Measurements from ENCODE around the gene SLBP.

The SLBP gene

DNA sequence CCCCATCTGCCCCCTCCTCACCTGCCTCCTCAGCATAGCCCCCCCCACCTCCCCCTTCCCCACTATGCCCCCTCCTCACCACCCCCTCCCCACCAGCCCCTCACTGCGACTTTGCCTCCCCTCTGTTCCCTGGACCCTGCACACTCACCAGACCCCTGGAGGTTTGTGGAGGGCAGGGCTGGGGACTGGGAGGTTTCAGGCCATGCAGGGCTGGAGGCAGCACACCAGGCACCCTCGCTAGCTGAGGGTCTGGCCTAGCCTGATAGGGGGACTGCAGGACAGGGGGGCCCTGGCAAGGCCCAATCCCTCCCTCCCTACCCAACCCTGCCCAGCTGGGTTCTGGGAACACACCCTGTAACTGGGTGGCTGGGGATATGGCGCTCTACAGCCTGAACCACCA, 37.3 kb upstream of the SLBP start:
- DNase-seq (ENCODE audit: low read depth), result no peak

DNA sequence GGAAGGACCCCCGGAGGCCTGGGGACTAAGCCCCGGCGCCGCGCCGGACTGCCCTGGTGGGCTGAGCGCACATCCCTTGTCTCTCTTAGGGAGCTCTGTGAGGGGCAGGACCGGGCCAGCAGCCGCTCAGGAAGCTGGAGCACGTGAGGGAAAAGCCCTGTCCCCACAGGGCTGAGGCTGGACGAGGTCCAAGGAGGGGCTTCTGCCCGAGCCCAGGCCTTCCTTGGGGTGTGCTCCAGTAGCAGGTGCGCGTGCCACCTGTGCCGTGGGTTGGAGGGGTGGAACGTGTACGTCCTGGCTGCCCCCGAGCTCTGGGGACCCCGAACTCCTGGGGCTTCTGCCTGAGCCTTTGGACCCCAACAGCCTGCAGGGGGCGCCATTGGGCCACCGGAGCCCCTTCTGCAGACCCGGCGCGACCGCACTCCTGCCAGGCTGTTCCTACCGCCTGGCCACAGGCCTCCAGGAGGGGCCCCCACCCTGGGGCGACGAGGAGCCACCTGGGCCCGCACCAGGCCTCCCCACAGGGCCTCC, 36.4 kb upstream of the SLBP start:
- DNase-seq (ENCODE audit: low read depth), result peak; percentile 78

- DNase-seq (ENCODE audit: low read depth), result no peak
These were observed 35.5 kb upstream of the SLBP start for GRCh38 chr4:1747603-1747967.

DNA sequence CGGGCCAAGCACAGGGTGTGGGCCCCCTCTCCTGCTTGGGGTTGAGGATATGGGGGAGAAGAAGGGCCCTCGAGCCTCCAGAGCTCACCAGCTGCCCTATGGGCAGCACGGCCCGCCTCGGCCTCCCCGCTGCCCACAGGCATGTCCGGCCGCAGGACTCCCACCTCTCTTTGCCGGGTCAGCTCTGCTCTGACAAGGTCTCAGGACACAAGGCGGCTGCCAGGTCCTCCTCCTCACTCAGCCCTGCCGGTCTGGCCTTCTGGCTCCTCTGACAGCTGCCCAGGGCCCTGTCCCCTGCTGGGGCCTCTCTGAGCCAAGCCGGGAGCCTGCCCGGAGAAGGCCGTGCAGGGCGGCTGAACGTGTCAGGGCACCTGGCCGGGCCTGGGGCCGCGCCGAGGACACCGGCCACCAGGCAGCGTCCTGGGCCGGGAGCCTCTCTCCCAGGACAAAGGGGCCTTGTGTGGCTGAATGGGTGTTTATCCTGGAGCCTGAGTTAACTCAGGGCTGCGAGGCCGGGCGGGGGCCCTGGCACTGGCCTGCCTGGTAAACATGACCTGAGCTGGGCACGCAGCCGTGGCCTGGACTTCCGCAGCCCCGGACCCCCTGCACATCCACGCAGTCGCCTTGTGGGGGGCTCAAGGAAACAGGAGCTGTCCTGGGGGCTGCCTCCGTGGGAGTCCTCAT, 34.9 kb upstream of the SLBP start:
- DNase-seq (ENCODE audit: low read depth), result no peak

GRCh38 chr4:1746265-1746691, 34.2 kb upstream of the SLBP start:
- DNase-seq (ENCODE audit: low read depth), result peak; percentile 80

DNA sequence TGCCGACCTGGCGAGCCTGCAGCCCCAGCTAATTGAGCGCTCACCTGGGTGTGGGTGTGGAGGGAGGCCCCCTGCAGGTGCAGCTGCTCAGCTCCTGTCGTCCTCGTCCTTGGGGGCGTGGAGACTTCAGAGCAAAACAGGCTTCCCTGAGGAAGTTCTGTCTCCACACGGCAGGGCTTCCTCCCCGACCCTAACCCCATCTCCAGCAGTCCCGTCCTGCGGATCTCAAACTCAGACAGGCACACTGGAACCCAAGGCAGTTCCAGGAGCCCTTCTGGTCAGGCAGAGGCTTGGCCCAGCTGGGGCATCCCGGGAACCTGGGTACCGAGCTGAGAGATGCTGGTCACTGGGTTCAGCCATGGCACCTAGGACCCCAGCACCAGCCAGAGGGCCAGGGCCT, 33.6 kb upstream of the SLBP start:
- DNase-seq (ENCODE audit: low read depth), result no peak

GRCh38 chr4:1745165-1745564, 33.0 kb upstream of the SLBP start:
- no peak for DNase-seq (ENCODE audit: low read depth)

- DNase-seq (ENCODE audit: low read depth), result no peak
These were observed 32.4 kb upstream of the SLBP start for GRCh38 chr4:1744552-1744951.

DNA sequence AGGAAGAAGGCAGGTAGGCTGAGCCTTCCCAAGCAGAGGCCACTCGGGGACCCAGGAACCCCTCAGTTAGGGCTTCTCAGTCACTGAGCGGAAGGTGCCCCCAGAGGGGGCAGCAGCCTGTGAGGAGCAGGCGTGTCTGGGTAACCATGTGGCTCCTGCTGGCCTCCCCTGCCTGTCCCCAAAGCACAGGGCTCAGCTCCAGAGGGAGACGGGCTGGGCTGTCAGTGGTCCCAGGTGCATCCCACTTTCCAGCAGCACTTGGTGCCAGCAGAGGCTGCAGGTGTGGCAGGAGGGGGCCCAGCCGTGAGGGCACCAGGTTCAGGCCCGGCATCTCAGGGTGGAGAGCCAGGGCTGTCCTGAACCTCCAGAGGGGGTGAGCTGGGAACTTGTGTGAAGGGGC, 31.9 kb upstream of the SLBP start:
- DNase-seq (ENCODE audit: low read depth), result no peak

DNA sequence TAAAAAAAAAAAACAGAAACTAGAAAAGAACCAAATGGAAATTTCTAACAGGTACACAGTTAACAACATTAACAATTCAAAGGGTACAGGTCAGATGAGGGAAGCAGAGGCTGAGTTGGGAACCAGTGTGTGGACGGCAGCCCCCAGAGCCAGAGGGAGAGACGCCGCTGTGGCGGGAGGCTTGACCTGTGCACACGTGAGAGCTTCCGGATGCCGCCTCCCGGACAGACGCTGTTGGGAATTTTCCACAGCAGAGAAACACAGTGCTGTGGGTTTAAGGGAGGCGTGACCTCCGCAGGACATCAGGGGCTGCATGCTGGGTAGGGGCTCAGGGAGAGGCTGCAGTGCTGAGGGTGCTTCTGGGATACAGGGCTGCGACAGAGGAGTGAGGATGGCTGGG, 31.4 kb upstream of the SLBP start:
- DNase-seq (ENCODE audit: low read depth), result no peak

- DNase-seq (ENCODE audit: low read depth), result no peak
These were observed 29.1 kb upstream of the SLBP start for GRCh38 chr4:1741208-1741607.

- no peak for DNase-seq (ENCODE audit: low read depth)
These were observed 28.0 kb upstream of the SLBP start for GRCh38 chr4:1740021-1740545.

DNA sequence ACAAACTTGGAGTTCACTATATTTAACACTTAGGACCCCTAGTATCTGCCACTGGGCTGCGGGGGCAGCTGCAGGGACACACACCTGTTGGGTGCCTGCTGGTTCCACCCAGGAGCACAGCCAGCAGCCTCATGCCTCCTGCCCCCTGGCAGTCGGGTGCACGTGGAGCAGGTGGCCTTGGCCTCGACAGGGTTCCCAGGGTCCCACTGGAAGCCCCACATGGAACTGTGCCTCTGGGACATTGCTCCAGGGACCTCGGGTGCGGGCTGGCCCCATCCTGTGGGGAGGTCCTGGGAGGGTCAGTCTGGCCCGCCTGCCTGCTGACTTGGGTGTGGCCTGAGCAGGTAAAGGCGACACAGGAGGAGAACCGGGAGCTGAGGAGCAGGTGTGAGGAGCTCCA, 27.2 kb upstream of the SLBP start:
- no peak for DNase-seq (ENCODE audit: low read depth)

GRCh38 chr4:1738410-1738809, 26.3 kb upstream of the SLBP start:
- no peak for DNase-seq (ENCODE audit: low read depth)

DNA sequence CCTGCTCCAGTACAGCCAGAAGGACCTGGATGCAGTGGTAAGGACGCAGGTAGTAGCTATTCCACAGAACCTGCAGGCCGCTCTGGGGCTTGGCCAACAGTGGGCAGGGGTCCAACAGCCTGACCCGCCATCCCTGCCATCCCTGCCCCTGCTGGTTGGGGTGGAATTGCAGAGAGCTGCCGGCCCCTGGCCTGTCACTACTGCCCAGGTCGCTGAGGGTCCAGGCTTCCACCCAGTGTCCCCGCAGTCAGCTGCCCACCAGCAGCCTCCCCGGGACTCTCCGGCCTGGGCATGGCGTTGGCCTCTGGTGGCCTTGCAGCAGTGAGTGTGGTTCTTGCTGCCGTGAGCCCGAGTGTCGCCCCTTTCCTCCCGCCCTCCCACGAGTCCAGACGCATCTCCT, 25.5 kb upstream of the SLBP start:
- no peak for DNase-seq (ENCODE audit: low read depth)

GRCh38 chr4:1736812-1737211, 24.7 kb upstream of the SLBP start:
- no peak for DNase-seq (ENCODE audit: low read depth)

GRCh38 chr4:1735215-1735614, 23.1 kb upstream of the SLBP start:
- DNase-seq (ENCODE audit: low read depth), result no peak

DNA sequence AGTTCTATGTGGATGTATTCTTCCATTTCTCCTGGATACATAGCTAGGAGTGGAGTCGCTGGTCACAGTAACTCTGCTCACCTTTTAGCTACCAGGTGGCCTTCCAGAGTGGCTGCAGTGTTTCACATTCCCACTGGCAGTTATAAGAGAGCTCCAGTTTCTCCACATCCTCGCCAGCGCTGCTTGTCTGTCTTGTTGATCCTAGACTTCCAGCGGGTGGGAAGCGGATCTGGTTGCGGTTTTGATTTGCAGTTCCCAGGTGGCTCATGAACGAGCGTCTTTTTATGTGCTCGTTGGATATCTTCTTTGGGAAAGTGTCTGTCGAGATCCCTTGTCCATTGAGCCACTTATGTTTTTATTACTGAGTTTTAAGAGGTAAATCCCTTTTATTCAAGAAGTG, 20.8 kb upstream of the SLBP start:
- no peak for DNase-seq (ENCODE audit: low read depth)

DNA sequence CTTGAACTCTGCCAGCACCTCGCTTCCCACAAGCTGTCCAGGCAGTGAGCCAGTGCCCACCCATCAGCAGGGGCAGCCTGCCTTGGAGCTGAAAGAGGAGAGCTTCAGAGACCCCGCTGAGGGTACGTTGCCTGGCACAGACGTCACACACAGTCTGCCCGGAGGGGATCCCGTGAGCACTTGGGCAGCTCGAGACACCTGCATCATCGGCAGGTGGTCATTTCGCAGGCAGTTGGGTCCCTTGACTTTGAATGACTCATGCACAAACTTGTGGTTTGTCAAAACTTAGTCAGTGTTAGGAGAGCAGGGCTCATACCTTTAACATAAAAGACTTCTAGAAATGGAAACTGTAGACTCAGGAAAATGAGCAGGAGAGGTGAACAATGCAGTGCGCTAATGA, 19.1 kb upstream of the SLBP start:
- peak; percentile 70 for DNase-seq (ENCODE audit: low read depth)

GRCh38 chr4:1730532-1731135, 18.5 kb upstream of the SLBP start:
- no peak for DNase-seq (ENCODE audit: low read depth)

GRCh38 chr4:1728061-1728980, 16.2 kb upstream of the SLBP start:
- no peak for DNase-seq (ENCODE audit: low read depth)
